Putamen (tissue), 1 donor: ENCODE results near the gene SNX8.

Experiments used
- DNase-seq: peaks from one replicate; pipeline ENCODE4 v3.0.0-alpha.2; 2016; ENCODE audit warnings: low spot score

SNX8 gene

GRCh38 chr7:2261611-2262010 lies 52.6 kb downstream of the SNX8 start:
- no peak for DNase-seq

- DNase-seq, result no peak
Measured at GRCh38 chr7:2260820-2261219, 53.4 kb downstream of the SNX8 start.

- DNase-seq, result no peak
Measured at GRCh38 chr7:2259480-2259879, 54.8 kb downstream of the SNX8 start.

GRCh38 chr7:2258661-2259365 lies 55.4 kb downstream of the SNX8 start:
- DNase-seq, result no peak

- no peak for DNase-seq
Measured at GRCh38 chr7:2257651-2258050, 56.6 kb downstream of the SNX8 start.

- no peak for DNase-seq
Measured at GRCh38 chr7:2257046-2257551, 57.1 kb downstream of the SNX8 start.

GRCh38 chr7:2256306-2257045 lies 57.8 kb downstream of the SNX8 start:
- no peak for DNase-seq

GRCh38 chr7:2255145-2256139 lies 58.8 kb downstream of the SNX8 start:
- DNase-seq, result no peak

- DNase-seq, result no peak
Measured at GRCh38 chr7:2254429-2255144, 59.7 kb downstream of the SNX8 start.

- DNase-seq, result no peak
Measured at GRCh38 chr7:2253525-2254244, 60.6 kb downstream of the SNX8 start.

- DNase-seq, result no peak
Measured at GRCh38 chr7:2253021-2253420, 61.2 kb downstream of the SNX8 start.

GRCh38 chr7:2251841-2252771 lies 62.1 kb downstream of the SNX8 start:
- DNase-seq, result no peak

GRCh38 chr7:2251381-2251780 lies 62.9 kb downstream of the SNX8 start:
- DNase-seq, result no peak

GRCh38 chr7:2249744-2250323 lies 64.4 kb downstream of the SNX8 start:
- no peak for DNase-seq

GRCh38 chr7:2248984-2249694 lies 65.1 kb downstream of the SNX8 start:
- DNase-seq, result peak; percentile 49

GRCh38 chr7:2247141-2247995 lies 66.9 kb downstream of the SNX8 start:
- no peak for DNase-seq

- no peak for DNase-seq
Measured at GRCh38 chr7:2245883-2246675, 68.2 kb downstream of the SNX8 start.
